NCI-H2029 (cell line): ENCODE results near the gene ITSN1.
"Not testable (repeated sequence)": the region's sequence is repeated elsewhere in the genome, so short reads cannot be mapped to it uniquely, and the experiment has no call there.

Experiments used
- DNase-seq: peaks from one replicate; lab custom pipeline; 2025; lab: John Stamatoyannopoulos, UW

ITSN1 gene

GRCh38 chr21:33863191-33863590, 220.9 kb downstream of the ITSN1 start:
- DNase-seq, result not testable (repeated sequence)

GRCh38 chr21:33864150-33864549, 221.8 kb downstream of the ITSN1 start:
- DNase-seq, result no peak

- DNase-seq, result no peak
Observed at GRCh38 chr21:33865176-33865575, 222.9 kb downstream of the ITSN1 start.

GRCh38 chr21:33865996-33866575, 223.8 kb downstream of the ITSN1 start:
- no peak for DNase-seq

- DNase-seq, result no peak
Observed at GRCh38 chr21:33866826-33867225, 224.5 kb downstream of the ITSN1 start.

GRCh38 chr21:33867868-33868267, 225.6 kb downstream of the ITSN1 start:
- DNase-seq, result not testable (repeated sequence)

GRCh38 chr21:33869873-33870272, 227.6 kb downstream of the ITSN1 start:
- DNase-seq, result peak; percentile 40

GRCh38 chr21:33870768-33871167, 228.5 kb downstream of the ITSN1 start:
- DNase-seq, result no peak

GRCh38 chr21:33871171-33871570, 228.9 kb downstream of the ITSN1 start:
- DNase-seq, result no peak

- DNase-seq, result no peak
Observed at GRCh38 chr21:33872881-33873515, 230.7 kb downstream of the ITSN1 start.

- no peak for DNase-seq
Observed at GRCh38 chr21:33874161-33874560, 231.9 kb downstream of the ITSN1 start.

GRCh38 chr21:33875026-33875695, 232.9 kb downstream of the ITSN1 start:
- DNase-seq, result no peak

- no peak for DNase-seq
Observed at GRCh38 chr21:33878824-33879223, 236.5 kb downstream of the ITSN1 start.

- DNase-seq, result no peak
Observed at GRCh38 chr21:33880626-33881025, 238.3 kb downstream of the ITSN1 start.

GRCh38 chr21:33881689-33882440, 239.6 kb downstream of the ITSN1 start:
- no peak for DNase-seq

- no peak for DNase-seq
Observed at GRCh38 chr21:33883118-33883517, 240.8 kb downstream of the ITSN1 start.

GRCh38 chr21:33884376-33885171, 242.3 kb downstream of the ITSN1 start:
- no peak for DNase-seq

- DNase-seq, result no peak
Observed at GRCh38 chr21:33885172-33885514, 242.8 kb downstream of the ITSN1 start.

- DNase-seq, result no peak
Observed at GRCh38 chr21:33886321-33886720, 244.0 kb downstream of the ITSN1 start.

GRCh38 chr21:33890187-33890586, 247.9 kb downstream of the ITSN1 start:
- DNase-seq, result no peak

- no peak for DNase-seq
Observed at GRCh38 chr21:33892853-33893252, 250.6 kb downstream of the ITSN1 start.

GRCh38 chr21:33893917-33894316, 251.6 kb downstream of the ITSN1 start:
- no peak for DNase-seq
